ENCODE results near the gene BEND3. TPM values are rescaled to one million over a fixed set of nuclear protein-coding genes. Genes with fewer than 3 reads are reported as not detected.

Gene BEND3
- total RNA-seq, 4 donors from 2014 or later: 1.1 to 3.2 (median 1.5) TPM

- H3K36me3 ChIP-seq: peaks cover 0 to 28% of the 10 kb centered on the region in 2 donors
- ATAC-seq: no peak
- H3K27me3 ChIP-seq: no peaks in the 10 kb centered on the region
- H3K4me3 ChIP-seq: no peak overlapping the region
- H3K4me1 ChIP-seq: no peaks in the 10 kb centered on the region
- no peak overlapping the region for H3K27ac ChIP-seq
- TF ChIP-seq POLR2AphosphoS5 (IDR thresholded peaks at IDR 0.05) (no peak), POLR2A (IDR thresholded peaks at IDR 0.05) (no peak), EP300 (IDR thresholded peaks at IDR 0.05) (no peak), CTCF (IDR thresholded peaks at IDR 0.05) (no peak)
- WGBS, 2 donors (ENCODE audit: low coverage in 1 of 2): 89% methylated on average over 5 of the region's 12 CpGs; no CpG with 5 or more reads in 1 of the 2 donors
- no peaks in the 10 kb centered on the region for H3K9me3 ChIP-seq
These were observed 44.6 kb downstream of the BEND3 start for GRCh38 chr6:107070686-107071085.

GRCh38 chr6:107069631-107070548 lies 45.4 kb downstream of the BEND3 start:
- no peak overlapping the region for H3K27ac ChIP-seq
- peaks cover 0 to 28% of the 10 kb centered on the region in 2 donors for H3K36me3 ChIP-seq
- ATAC-seq: no peak
- H3K4me1 ChIP-seq: no peaks in the 10 kb centered on the region
- TF ChIP-seq EP300 (IDR thresholded peaks at IDR 0.05): no peak
- WGBS, 2 donors (ENCODE audit: low coverage in 1 of 2): 100% methylated on average over 6 of the region's 53 CpGs; no CpG with 5 or more reads in 1 of the 2 donors
- no peaks in the 10 kb centered on the region for H3K9me3 ChIP-seq
- no peaks in the 10 kb centered on the region for H3K27me3 ChIP-seq
- no peak overlapping the region for H3K4me3 ChIP-seq

GRCh38 chr6:107068691-107069630 lies 46.4 kb downstream of the BEND3 start:
- TF ChIP-seq POLR2A (IDR thresholded peaks at IDR 0.05) (no peak), CTCF (IDR thresholded peaks at IDR 0.05) (no peak), POLR2AphosphoS5 (IDR thresholded peaks at IDR 0.05) (no peak), EP300 (IDR thresholded peaks at IDR 0.05) (no peak)
- no peak for ATAC-seq
- Histone ChIP-seq H3K4me1 (no peaks in the 10 kb centered on the region), H3K27ac (no peak overlapping the region), H3K27me3 (no peaks in the 10 kb centered on the region), H3K9me3 (no peaks in the 10 kb centered on the region), H3K36me3 (peaks cover 0 to 28% of the 10 kb centered on the region in 2 donors), H3K4me3 (no peak overlapping the region)
- 98% methylated on average over 6 to 12 of the region's 69 CpGs for WGBS, 2 donors (ENCODE audit: low coverage in 1 of 2)

- no peaks in the 10 kb centered on the region for H3K9me3 ChIP-seq
- H3K4me1 ChIP-seq: no peaks in the 10 kb centered on the region
- no peak for TF ChIP-seq CTCF (IDR thresholded peaks at IDR 0.05)
- TF ChIP-seq EP300 (IDR thresholded peaks at IDR 0.05): no peak
- no peak for TF ChIP-seq POLR2A (IDR thresholded peaks at IDR 0.05)
- no peak for TF ChIP-seq POLR2AphosphoS5 (IDR thresholded peaks at IDR 0.05)
- H3K27ac ChIP-seq: no peak overlapping the region
- H3K36me3 ChIP-seq: peaks cover 0 to 28% of the 10 kb centered on the region in 2 donors
- no peak for ATAC-seq
- 85 to 90% methylated on average over 3 to 5 of the region's 9 CpGs for WGBS, 2 donors (ENCODE audit: low coverage in 1 of 2)
- H3K4me3 ChIP-seq: no peak overlapping the region
- H3K27me3 ChIP-seq: no peaks in the 10 kb centered on the region
These were observed 48.3 kb downstream of the BEND3 start for GRCh38 chr6:107066697-107067659.
